Measurements from ENCODE around the gene NEK6. TPM values are rescaled to one million over a fixed set of nuclear protein-coding genes. Genes with fewer than 3 reads are reported as not detected.

The NEK6 gene
- total and polyA plus RNA-seq, 12 donors, result 4.0 to 27.2 (median 15.1) TPM

DNA sequence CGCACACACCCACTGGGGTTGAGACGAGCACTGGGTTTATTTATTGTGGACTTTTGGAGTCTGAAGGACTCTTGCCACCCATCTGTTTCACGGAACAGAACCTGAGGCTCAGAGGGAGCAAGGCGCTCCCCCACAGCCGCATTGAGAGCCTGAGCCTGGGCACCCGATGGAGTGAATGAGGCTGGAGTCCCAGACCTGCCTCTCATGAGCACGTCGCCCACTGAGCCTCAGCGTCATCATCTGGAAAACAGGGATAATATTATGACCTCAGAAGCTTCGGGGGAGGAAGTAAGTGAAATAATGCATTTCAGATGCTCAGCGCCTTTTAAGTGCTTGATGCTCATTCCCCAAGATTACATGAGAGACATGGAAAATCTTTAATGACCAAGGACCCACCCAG is 5.5 kb downstream of the NEK6 start:
- DNase-seq, result no peak
- intact Hi-C loops (cut with DNase I), result no loop called here
- Histone ChIP-seq H3K36me3 (replicated peaks in 1 of 2) (no peaks in the 10 kb centered on the region), H3K4me3 (no peak overlapping the region), H3K27me3 (no peaks in the 10 kb centered on the region), H3K9me3 (replicated peaks in 1 of 3) (no peaks in the 10 kb centered on the region), H3K27ac (no peak overlapping the region), H3K4me1 (replicated peaks in 1 of 2) (peaks cover 7 to 44% of the 10 kb centered on the region in 2 donors)
- TF ChIP-seq, protein P1, sequence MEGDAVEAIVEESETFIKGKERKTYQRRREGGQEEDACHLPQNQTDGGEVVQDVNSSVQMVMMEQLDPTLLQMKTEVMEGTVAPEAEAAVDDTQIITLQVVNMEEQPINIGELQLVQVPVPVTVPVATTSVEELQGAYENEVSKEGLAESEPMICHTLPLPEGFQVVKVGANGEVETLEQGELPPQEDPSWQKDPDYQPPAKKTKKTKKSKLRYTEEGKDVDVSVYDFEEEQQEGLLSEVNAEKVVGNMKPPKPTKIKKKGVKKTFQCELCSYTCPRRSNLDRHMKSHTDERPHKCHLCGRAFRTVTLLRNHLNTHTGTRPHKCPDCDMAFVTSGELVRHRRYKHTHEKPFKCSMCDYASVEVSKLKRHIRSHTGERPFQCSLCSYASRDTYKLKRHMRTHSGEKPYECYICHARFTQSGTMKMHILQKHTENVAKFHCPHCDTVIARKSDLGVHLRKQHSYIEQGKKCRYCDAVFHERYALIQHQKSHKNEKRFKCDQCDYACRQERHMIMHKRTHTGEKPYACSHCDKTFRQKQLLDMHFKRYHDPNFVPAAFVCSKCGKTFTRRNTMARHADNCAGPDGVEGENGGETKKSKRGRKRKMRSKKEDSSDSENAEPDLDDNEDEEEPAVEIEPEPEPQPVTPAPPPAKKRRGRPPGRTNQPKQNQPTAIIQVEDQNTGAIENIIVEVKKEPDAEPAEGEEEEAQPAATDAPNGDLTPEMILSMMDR (IDR thresholded peaks at IDR 0.05), result no peak
- no peak for TF ChIP-seq POLR2A (IDR thresholded peaks at IDR 0.05)
- WGBS, 4 donors, result 84 to 92% (median 89%) methylated on average over 5 to 11 of the region's 11 CpGs

DNA sequence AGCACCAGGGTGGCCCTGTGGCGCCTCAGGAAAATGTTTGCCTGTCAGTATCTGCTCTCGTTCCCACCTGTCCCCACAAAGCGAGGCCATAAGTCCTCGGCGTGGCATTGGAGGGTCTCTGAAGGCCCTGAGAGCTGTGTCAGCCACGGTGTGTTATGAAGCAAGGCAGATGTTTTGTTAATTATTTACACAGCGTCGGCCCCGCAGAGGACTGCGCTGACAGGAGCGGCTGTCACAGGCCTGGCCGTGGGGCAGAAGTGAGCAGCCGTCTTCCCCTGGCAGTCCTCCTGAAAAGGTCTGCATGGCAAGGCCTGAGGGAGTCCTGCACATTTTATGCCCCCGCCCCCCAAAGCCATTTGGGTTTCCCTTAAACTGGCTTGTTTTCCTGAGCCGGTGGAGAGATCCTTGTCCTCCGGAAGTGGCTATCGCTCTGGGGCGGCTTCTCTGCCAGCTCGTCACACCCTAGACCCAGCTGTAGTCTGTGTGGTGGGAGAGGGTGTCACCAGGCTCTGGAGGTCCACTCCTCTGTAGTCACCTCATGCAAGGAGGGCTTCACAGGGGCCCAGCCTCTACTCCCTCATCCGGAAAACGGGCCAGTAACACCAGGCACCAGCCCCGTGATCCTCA is 6.2 kb downstream of the NEK6 start:
- Histone ChIP-seq H3K27me3 (no peaks in the 10 kb centered on the region), H3K9me3 (replicated peaks in 1 of 3) (no peaks in the 10 kb centered on the region), H3K36me3 (replicated peaks in 1 of 2) (no peaks in the 10 kb centered on the region), H3K4me3 (no peak overlapping the region), H3K4me1 (replicated peaks in 1 of 2) (peaks cover 7 to 40% of the 10 kb centered on the region in 2 donors), H3K27ac (no peak overlapping the region)
- TF ChIP-seq, protein P1 (IDR thresholded peaks at IDR 0.05), result no peak
- TF ChIP-seq POLR2A (IDR thresholded peaks at IDR 0.05), result no peak
- no peak for DNase-seq
- intact Hi-C loops (cut with DNase I), result no loop called here
- 75 to 81% (median 78%) methylated on average over 13 to 22 of the region's 22 CpGs for WGBS, 4 donors

DNA sequence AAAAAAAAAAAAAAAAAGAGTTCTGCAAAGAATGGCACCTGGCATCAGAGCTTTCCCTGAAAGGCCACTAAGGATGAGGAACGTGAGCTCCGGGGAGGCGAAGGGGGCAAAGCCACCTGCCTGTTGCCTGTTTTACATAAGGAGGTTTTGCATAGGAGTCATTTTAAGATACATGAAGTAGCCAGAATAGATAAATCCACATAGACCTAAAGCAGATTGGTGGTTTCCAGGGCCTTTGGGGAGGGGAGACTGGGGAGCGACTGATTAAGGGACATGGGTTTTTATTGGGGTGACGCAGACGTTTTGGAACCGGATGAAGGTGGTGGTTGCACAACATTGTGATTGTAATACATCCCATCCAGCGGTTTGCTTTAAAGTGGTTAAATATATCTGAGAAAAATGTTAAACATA is 7.1 kb downstream of the NEK6 start:
- TF ChIP-seq POLR2A (IDR thresholded peaks at IDR 0.05), result no peak
- TF ChIP-seq, protein P1 (IDR thresholded peaks at IDR 0.05), result no peak
- intact Hi-C loops (cut with DNase I), result no loop called here
- no peak for DNase-seq
- no peaks in the 10 kb centered on the region for H3K27me3 ChIP-seq
- 72 to 78% (median 75%) methylated on average over 8 of the region's 8 CpGs for WGBS, 4 donors
- no peak overlapping the region for H3K4me3 ChIP-seq
- H3K9me3 ChIP-seq (replicated peaks in 1 of 3), result no peaks in the 10 kb centered on the region
- H3K36me3 ChIP-seq (replicated peaks in 1 of 2), result no peaks in the 10 kb centered on the region
- no peak overlapping the region for H3K27ac ChIP-seq
- peaks cover 2 to 37% of the 10 kb centered on the region in 2 donors for H3K4me1 ChIP-seq (replicated peaks in 1 of 2)

- no peak for DNase-seq
- H3K36me3 ChIP-seq (replicated peaks in 1 of 2), result no peaks in the 10 kb centered on the region
These were observed 7.8 kb downstream of the NEK6 start for GRCh38 chr9:124265551-124265950.

More at GRCh38 chr9:124265551-124265950, 7.8 kb downstream of the NEK6 start:
- H3K27ac ChIP-seq, result no peak overlapping the region
- WGBS, 4 donors, result 78 to 83% (median 80%) methylated on average over 3 to 7 of the region's 7 CpGs
- H3K9me3 ChIP-seq (replicated peaks in 1 of 3), result no peaks in the 10 kb centered on the region
- intact Hi-C loops (cut with DNase I), result no loop called here
- H3K4me1 ChIP-seq (replicated peaks in 1 of 2), result peaks cover under 1 to 31% of the 10 kb centered on the region in 2 donors
- no peak overlapping the region for H3K4me3 ChIP-seq
- TF ChIP-seq, protein P1 (IDR thresholded peaks at IDR 0.05), result no peak
- TF ChIP-seq POLR2A (IDR thresholded peaks at IDR 0.05), result no peak
- H3K27me3 ChIP-seq, result no peaks in the 10 kb centered on the region

Measured in adrenal gland (tissue), 12 donors.